H1 (cell line): ENCODE measurements around the gene CCDC33. TPM values are rescaled to one million over a fixed set of nuclear protein-coding genes. Genes with fewer than 3 reads are reported as not detected.
A peak's percentile ranks its signal among the peaks of the same experiment; 100 is the strongest.

Experiments
- ASH2L ChIP-seq: fragments of 200-600, 300-600 bp; sonication (generic); IDR thresholded peaks from one replicate; pipeline ENCODE4 v1.7.1; 2017; ENCODE audit warnings: low read length
- BCL11A ChIP-seq, 2 experiments: IDR thresholded peaks; one replicate each; pipeline ENCODE4 v1.6.1; 2011; ENCODE audit warnings: low read depth in 2 of 2, low read length in 2 of 2, mild to moderate bottlenecking in 2 of 2
- CHD2 ChIP-seq: IDR thresholded peaks from 2 replicates; pipeline ENCODE4 v1.6.1; 2012; ENCODE audit warnings: low read length, improper control_type of control experiment
- CTBP2 ChIP-seq: IDR thresholded peaks from 2 replicates; pipeline ENCODE4 v1.7.0; 2011; ENCODE audit warnings: borderline replicate concordance, mild to moderate bottlenecking, moderate library complexity, mixed read lengths, low read length; ENCODE audit not compliant: insufficient read depth, insufficient read length
- EZH2 ChIP-seq: fragments of 200-600 bp; sonication (generic); IDR thresholded peaks from 2 replicates; pipeline ENCODE4 v1.7.1; 2012; ENCODE audit warnings: low read depth, mild to moderate bottlenecking, moderate library complexity, low read length, inconsistent platforms; ENCODE audit not compliant: severe bottlenecking
- FOSL1 ChIP-seq: IDR thresholded peaks from 2 replicates; pipeline ENCODE4 v1.6.1; 2011; ENCODE audit warnings: mild to moderate bottlenecking, low read depth, low read length, moderate library complexity; ENCODE audit not compliant: insufficient read depth
- GABPA ChIP-seq: IDR thresholded peaks from 2 replicates; pipeline ENCODE4 v1.6.1; 2011; ENCODE audit warnings: mild to moderate bottlenecking, low read length, moderate library complexity, borderline replicate concordance; ENCODE audit not compliant: insufficient read depth
- HDAC6 ChIP-seq: IDR thresholded peaks from one replicate; pipeline ENCODE4 v1.7.1; 2012; ENCODE audit warnings: low read depth, mild to moderate bottlenecking, inconsistent platforms, low read length, moderate library complexity
- KDM4A ChIP-seq: IDR thresholded peaks from one replicate; pipeline ENCODE4 v1.7.1; 2012; ENCODE audit warnings: low read depth, mild to moderate bottlenecking, moderate library complexity, low read length, inconsistent platforms; ENCODE audit not compliant: severe bottlenecking
- KDM5A ChIP-seq: fragments of 200-600 bp; IDR thresholded peaks from 2 replicates; pipeline ENCODE4 v1.7.1; 2012; ENCODE audit warnings: mild to moderate bottlenecking, low read length, inconsistent platforms, mixed read lengths
- NANOG ChIP-seq: IDR thresholded peaks from 2 replicates; pipeline ENCODE4 v1.6.1; 2011; ENCODE audit warnings: low read length, low read depth, mild to moderate bottlenecking, inconsistent platforms; ENCODE audit not compliant: insufficient read depth, poor library complexity, severe bottlenecking
- NRF1 ChIP-seq: IDR thresholded peaks from 2 replicates; pipeline ENCODE4 v1.6.1; 2011; ENCODE audit warnings: mild to moderate bottlenecking, low read depth, low read length, improper control_type of control experiment
- POLR2AphosphoS5 ChIP-seq: IDR thresholded peaks from 2 replicates; pipeline ENCODE4 v1.6.1; 2011; ENCODE audit warnings: low read depth, low read length
- RAD21 ChIP-seq, 2 experiments: IDR thresholded peaks in 1 of 2; conservative IDR thresholded peaks in 1 of 2; 2 replicates each; pipeline ENCODE4 v1.6.1; 2011; ENCODE audit warnings: low read depth in 2 of 2, low read length in 2 of 2, improper control_type of control experiment in 1 of 2, inconsistent platforms in 1 of 2, mild to moderate bottlenecking in 1 of 2, moderate library complexity in 1 of 2
- RFX5 ChIP-seq: IDR thresholded peaks from 2 replicates; pipeline ENCODE4 v1.6.1; 2011; ENCODE audit warnings: low read depth, low read length, improper control_type of control experiment, borderline replicate concordance
- RNF2 ChIP-seq: fragments of 200-900, 300-1000 bp; sonication (generic); IDR thresholded peaks from 2 replicates; pipeline ENCODE4 v1.7.1; 2016; ENCODE audit warnings: borderline replicate concordance, low read depth, mild to moderate bottlenecking, antibody characterized with exemption, low read length; ENCODE audit not compliant: poor library complexity, severe bottlenecking; ENCODE audit errors: missing control alignments
- RXRA ChIP-seq: IDR thresholded peaks from 2 replicates; pipeline ENCODE4 v1.6.1; 2011; ENCODE audit warnings: low read depth, mild to moderate bottlenecking, low read length, moderate library complexity; ENCODE audit not compliant: insufficient read depth
- SIX5 ChIP-seq: IDR thresholded peaks from 2 replicates; pipeline ENCODE4 v1.6.1; 2011; ENCODE audit warnings: mild to moderate bottlenecking, low read depth, low read length
- SP1 ChIP-seq: IDR thresholded peaks from 2 replicates; pipeline ENCODE4 v1.6.1; 2011; ENCODE audit warnings: low read depth, low read length
- TBP ChIP-seq: IDR thresholded peaks from 2 replicates; pipeline ENCODE4 v1.6.1; 2011; ENCODE audit warnings: low read depth, low read length, improper control_type of control experiment
- YY1 ChIP-seq: IDR thresholded peaks from 2 replicates; pipeline ENCODE4 v1.6.1; 2011; ENCODE audit warnings: low read depth, mild to moderate bottlenecking, low read length
- polyA plus RNA-seq, 7 experiments: library from polyadenylated mRNA; depleted of rRNA in 3 of 7; stranded (reverse) in 5 of 7; unstranded in 2 of 7; fragments of >200 nt in 5 of 7; fragments of 200-250 nt in 2 of 7; gene quantifications; 1 replicate in 5 of 7; 2 replicates in 1 of 7; 4 replicates in 1 of 7; pipeline versions ENCODE4 v1.2.1 to v1.2.3, GENCODE V29; 2011 to 2013; ENCODE audit warnings: missing spikeins in 2 of 7, mixed read lengths in 2 of 7
- total RNA-seq: library from RNA; stranded (reverse); fragmentation: NEBNext Ultra II Directional; extraction: Animal tissue kit (Norgen Biotek cat#: 25700); gene quantifications from 2 replicates; pipeline ENCODE4 v1.2.1, GENCODE V29; 2021
- TF ChIP-seq, protein P1 (sequence below): IDR thresholded peaks from 2 replicates; pipeline ENCODE4 v1.6.1; 2012; ENCODE audit warnings: low read length, inconsistent platforms

Gene CCDC33
- total and polyA plus RNA-seq, 2 of the 8 experiments (the other 6 are each of a cell fraction or from before 2014, with no cell fraction given), result 2.0 to 2.7 TPM

- TF ChIP-seq YY1 (no peak), NRF1 (no peak), EZH2 (no peak), CHD2 (no peak), FOSL1 (no peak), KDM4A (peak; percentile 73), GABPA (no peak), RXRA (no peak), SP1 (no peak), BCL11A (IDR thresholded peaks at IDR 0.05; ENCODE audit: low read depth in 2 of 2, low read length in 2 of 2) (no peak), RFX5 (no peak), RAD21 (IDR thresholded peaks at IDR 0.05 in 1 of 2, conservative IDR thresholded peaks at IDR 0.05 in 1 of 2; ENCODE audit: low read depth in 2 of 2, low read length in 2 of 2) (no peak), CTBP2 (no peak), NANOG (no peak), KDM5A (no peak), TBP (peak; percentile 55; the same call in 1 of the 2 replicates), POLR2AphosphoS5 (peak; percentile 68), SIX5 (no peak), ASH2L (peak; percentile 58), HDAC6 (no peak), RNF2 (no peak)
- TF ChIP-seq, protein P1, sequence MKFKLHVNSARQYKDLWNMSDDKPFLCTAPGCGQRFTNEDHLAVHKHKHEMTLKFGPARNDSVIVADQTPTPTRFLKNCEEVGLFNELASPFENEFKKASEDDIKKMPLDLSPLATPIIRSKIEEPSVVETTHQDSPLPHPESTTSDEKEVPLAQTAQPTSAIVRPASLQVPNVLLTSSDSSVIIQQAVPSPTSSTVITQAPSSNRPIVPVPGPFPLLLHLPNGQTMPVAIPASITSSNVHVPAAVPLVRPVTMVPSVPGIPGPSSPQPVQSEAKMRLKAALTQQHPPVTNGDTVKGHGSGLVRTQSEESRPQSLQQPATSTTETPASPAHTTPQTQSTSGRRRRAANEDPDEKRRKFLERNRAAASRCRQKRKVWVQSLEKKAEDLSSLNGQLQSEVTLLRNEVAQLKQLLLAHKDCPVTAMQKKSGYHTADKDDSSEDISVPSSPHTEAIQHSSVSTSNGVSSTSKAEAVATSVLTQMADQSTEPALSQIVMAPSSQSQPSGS, result no peak
Measured at GRCh38 chr15:74365598-74366445, 129.7 kb downstream of the CCDC33 start (continued).
